ENCODE measurements around the gene MARCHF10.
A peak's percentile ranks its signal among the peaks of the same experiment; 100 is the strongest.

The MARCHF10 gene

DNA sequence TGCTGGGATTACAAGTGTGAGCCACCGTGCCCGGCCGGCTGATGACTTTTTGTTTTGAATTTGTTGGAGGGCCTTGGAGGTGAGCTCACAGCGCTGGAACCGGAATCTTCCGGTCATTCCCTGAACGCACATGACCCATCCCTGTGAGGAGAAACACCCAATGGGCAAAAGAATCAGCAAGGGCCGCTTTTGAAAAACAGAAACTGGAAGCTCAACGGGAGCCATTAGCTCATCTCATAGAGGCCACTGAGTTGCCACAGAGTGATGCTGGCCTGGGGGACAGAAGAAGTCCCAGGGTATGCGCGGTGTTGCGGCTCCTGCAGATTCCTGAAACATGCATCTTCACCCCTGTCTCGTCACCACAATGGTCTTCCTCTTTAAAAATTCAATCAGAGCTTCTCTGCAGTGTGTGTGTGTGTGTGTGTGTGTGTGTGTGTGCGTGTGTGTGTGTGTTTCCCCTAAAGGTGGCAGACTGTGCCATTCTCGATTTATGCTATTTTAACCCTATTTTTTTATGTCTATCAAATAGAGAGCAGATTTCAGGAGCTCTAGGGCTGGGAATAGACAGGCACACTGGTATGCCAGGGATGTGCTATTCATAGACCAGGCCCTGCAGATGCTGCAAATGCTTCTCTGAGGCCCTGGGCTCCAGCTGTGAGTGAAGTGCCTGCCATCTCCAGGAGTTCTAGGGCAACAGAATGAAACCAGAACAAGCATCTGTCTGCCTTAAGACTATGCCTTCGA, 68.3 kb downstream of the MARCHF10 start:
- DNase-seq (ENCODE audit: low spot score), result no peak

DNA sequence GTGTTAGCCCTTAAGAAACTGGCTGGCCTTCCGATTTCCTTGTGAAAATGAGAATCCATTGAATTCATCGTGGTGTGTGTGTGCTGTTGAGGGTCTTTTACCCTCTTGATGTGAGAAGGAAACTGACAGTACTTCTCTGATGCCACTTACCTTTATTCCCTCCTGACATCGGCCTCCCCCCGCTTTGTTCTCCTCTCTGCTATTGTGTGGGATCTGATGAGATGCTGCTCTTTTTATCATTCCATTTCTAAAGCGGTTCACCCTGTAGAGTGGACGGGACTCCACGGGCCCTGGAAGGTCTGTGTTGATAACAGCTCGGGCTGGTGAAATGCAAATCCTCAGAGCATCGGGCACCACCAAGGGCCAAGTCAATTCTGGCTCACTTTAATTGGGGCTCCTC, 69.8 kb downstream of the MARCHF10 start:
- no peak for DNase-seq (ENCODE audit: low spot score)
- H3K27me3 Mint-ChIP-seq (ENCODE audit: low read depth), result peaks cover 23% of the 10 kb centered on the region
- H3K4me3 Mint-ChIP-seq, result no peak overlapping the region
- H3K4me1 Mint-ChIP-seq (ENCODE audit: low read depth), result no peaks in the 10 kb centered on the region
- H3K27ac Mint-ChIP-seq, result no peak overlapping the region
- H3K36me3 Mint-ChIP-seq (ENCODE audit: low read depth), result no peaks in the 10 kb centered on the region
- H3K9me3 Mint-ChIP-seq, result no peaks in the 10 kb centered on the region

More for the DNA sequence above, 68.3 kb downstream of the MARCHF10 start:
- no peaks in the 10 kb centered on the region for H3K9me3 Mint-ChIP-seq
- no peaks in the 10 kb centered on the region for H3K4me1 Mint-ChIP-seq (ENCODE audit: low read depth)
- no peaks in the 10 kb centered on the region for H3K36me3 Mint-ChIP-seq (ENCODE audit: low read depth)
- peaks cover 17% of the 10 kb centered on the region for H3K27me3 Mint-ChIP-seq (ENCODE audit: low read depth)
- no peak overlapping the region for H3K27ac Mint-ChIP-seq
- H3K4me3 Mint-ChIP-seq, result no peak overlapping the region

DNA sequence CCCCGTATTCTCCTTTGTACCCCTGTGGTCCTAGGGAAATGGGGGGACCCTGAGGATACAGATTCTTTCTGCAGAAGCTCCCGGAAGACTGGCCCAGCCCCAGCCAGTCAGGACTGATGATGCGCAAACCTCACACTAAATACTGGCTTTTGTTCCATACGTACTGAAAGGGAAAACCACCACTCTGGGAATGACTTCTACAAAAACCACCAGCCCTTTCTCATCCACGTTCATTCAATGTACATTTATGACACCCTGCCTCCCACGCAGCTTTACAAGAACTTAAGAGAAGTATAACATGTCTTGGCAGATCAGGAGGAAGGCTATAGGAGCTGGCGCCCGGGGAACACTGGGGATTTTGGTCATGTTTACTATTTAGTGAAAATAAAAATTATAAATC, 70.6 kb downstream of the MARCHF10 start:
- no peaks in the 10 kb centered on the region for H3K9me3 Mint-ChIP-seq
- H3K27ac Mint-ChIP-seq, result no peak overlapping the region
- no peaks in the 10 kb centered on the region for H3K4me1 Mint-ChIP-seq (ENCODE audit: low read depth)
- H3K36me3 Mint-ChIP-seq (ENCODE audit: low read depth), result no peaks in the 10 kb centered on the region
- peaks cover 23% of the 10 kb centered on the region for H3K27me3 Mint-ChIP-seq (ENCODE audit: low read depth)
- peak; percentile 40 for DNase-seq (ENCODE audit: low spot score)
- no peak overlapping the region for H3K4me3 Mint-ChIP-seq

DNA sequence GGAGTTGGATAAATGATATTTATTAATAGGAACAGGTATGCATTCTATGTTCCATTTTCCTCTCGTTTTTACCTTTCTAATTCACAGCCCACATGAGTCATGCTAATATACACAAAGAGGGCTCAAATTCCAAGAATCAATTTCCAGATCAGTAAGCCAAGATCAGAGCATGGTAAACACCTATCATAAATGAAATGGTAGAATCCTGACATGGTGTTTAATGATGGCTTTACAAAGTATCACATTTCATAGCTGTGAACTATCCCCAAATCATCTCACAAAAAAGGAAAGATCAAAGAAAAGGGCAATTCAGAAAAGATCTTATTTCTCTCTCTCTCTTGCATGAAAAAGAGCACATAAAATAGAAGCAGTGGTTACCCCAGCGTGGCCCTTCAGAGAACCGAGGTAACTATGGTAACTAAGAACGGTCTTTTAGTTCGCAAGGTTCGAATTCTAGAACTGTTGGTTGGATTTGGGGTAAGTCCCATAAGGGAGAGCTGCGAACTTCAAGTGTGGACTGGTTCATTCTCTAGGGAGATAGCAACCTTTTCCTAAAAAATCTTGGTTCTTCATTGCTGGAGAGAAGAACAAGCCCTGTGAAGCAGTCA, 73.0 kb downstream of the MARCHF10 start:
- Mint-ChIP-seq H3K4me1 (ENCODE audit: low read depth) (no peaks in the 10 kb centered on the region), H3K36me3 (ENCODE audit: low read depth) (no peaks in the 10 kb centered on the region), H3K9me3 (no peaks in the 10 kb centered on the region), H3K27me3 (ENCODE audit: low read depth) (peaks cover 28% of the 10 kb centered on the region), H3K27ac (no peak overlapping the region), H3K4me3 (no peak overlapping the region)
- no peak for DNase-seq (ENCODE audit: low spot score)

DNA sequence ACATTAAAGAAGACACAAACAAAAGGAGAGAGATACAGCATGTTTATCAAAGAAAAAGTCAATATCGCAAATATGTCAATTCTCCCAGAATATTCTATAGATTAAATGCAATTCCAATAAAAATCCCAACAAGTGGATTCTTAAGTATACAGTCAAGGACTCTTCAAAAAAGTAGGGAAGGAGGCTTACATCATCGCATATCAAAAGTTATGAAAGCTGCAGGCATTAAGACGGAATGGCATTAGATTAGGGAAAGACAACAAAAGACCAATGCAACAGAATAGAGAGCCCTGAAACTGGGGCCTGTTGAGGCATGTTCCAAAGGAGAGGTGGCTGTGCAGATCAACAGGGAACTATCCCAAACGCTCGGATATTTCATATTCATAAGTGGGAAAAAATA, 76.0 kb downstream of the MARCHF10 start:
- H3K36me3 Mint-ChIP-seq (ENCODE audit: low read depth), result no peaks in the 10 kb centered on the region

DNA sequence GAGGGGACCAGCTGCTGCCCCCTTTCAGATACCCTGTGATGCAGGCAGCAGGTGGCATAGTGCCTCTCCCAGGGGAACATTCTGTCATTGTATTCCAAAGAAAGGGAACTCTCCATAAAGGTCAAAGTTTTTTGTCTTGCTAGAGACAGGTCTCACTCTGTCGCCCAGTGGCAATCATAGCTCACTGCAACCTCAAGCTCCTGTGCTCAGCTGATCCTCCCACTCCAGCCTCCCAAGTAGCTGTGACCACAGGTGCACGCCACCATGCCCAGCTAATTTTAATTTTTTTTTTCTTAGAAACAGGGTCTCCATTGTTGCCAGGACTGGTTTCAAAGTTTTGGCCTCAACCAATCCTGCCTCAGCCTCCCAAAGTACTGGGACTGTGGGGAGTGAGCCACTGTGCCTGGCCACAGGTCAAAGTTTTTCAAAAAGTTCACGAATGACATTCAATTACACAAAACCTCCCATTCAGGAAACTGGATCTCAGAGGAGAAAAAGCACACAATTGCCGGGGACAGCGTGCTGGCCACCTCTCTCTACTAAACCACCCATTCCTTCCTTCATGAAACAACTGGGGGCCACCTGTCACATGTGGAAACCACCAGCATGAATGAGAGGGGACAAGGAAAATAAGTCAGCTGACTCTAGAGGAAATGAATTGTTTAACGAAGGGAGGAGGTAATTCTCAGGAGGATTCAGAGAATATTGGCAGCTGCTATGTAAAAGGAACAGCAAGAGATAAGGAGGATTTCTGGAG, 80.0 kb downstream of the MARCHF10 start:
- Mint-ChIP-seq H3K4me1 (ENCODE audit: low read depth) (peaks cover 15% of the 10 kb centered on the region), H3K27ac (no peak overlapping the region), H3K27me3 (ENCODE audit: low read depth) (peaks cover 60% of the 10 kb centered on the region), H3K36me3 (ENCODE audit: low read depth) (peaks cover 2% of the 10 kb centered on the region), H3K4me3 (no peak overlapping the region), H3K9me3 (no peaks in the 10 kb centered on the region)
- DNase-seq (ENCODE audit: low spot score), result no peak

More for the DNA sequence above, 76.0 kb downstream of the MARCHF10 start:
- Mint-ChIP-seq H3K27ac (no peak overlapping the region), H3K27me3 (ENCODE audit: low read depth) (peaks cover 40% of the 10 kb centered on the region), H3K9me3 (no peaks in the 10 kb centered on the region), H3K4me3 (no peak overlapping the region), H3K4me1 (ENCODE audit: low read depth) (no peaks in the 10 kb centered on the region)
- no peak for DNase-seq (ENCODE audit: low spot score)

DNA sequence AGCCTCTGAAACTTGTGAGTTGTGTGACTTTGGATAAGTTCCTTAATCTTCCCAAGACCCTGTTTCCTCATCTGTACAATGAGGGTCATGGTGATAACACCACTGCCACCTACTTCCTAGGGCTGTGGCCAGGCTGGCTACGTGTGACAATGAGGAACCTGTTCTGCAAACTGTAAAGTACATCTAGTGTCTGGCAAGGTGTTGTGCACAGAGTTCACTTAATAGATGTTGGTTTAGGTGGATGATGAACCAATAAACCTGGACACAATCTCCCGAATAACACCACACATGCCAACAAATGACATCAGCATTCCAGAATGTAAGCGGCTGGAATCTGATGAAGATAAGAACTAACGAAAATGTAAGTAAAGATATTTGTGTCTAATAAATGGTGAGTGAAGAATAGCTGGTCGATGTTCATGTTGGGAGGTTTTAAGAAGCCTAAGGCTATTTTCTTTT, 82.3 kb downstream of the MARCHF10 start:
- DNase-seq (ENCODE audit: low spot score), result no peak
- Mint-ChIP-seq H3K27ac (no peak overlapping the region), H3K4me1 (ENCODE audit: low read depth) (peaks cover 15% of the 10 kb centered on the region), H3K4me3 (no peak overlapping the region), H3K27me3 (ENCODE audit: low read depth) (peaks cover 66% of the 10 kb centered on the region), H3K36me3 (ENCODE audit: low read depth) (peaks cover 2% of the 10 kb centered on the region), H3K9me3 (no peaks in the 10 kb centered on the region)

DNA sequence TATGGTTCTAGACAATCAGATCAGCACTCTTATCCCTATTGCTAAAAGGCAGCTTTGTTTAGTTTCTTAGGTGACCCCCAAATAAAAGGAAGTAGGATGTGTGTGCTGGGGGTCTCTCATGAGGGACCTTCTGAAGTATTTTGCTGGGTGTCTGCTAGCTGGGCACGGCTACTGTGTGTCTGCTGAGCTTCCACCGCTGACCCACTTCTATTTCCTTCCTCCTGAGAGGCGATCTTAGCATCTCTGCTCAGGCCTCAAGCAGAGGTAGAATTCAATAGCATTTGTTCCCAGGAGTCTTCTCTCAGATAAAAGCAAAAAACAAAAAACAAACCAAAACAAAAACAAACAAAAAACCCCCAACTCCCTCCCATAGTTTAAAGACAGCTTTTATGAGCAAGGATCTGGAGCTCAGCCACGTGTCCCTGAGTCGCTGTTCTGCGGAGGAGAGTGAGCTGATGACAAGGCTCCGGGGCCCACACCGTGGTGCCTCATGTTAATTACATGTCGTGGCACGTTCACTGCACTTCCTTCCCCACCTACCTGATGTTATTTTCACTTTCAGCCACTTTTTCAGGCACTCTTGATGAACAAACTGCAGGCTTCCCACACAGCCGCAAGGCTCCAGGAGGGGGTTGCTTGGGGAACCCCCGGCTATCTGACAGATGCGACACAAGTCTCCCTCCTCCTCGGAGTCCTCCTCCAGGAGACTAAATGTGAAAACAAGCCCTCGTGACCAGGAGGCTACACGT, 83.5 kb downstream of the MARCHF10 start:
- H3K36me3 Mint-ChIP-seq (ENCODE audit: low read depth), result peaks cover 2% of the 10 kb centered on the region
- peak overlapping the region; percentile 77 for H3K27ac Mint-ChIP-seq
- peak; percentile 86 for DNase-seq (ENCODE audit: low spot score)
- H3K9me3 Mint-ChIP-seq, result no peaks in the 10 kb centered on the region
- H3K4me3 Mint-ChIP-seq, result peak overlapping the region; percentile 68
- peaks cover 15% of the 10 kb centered on the region for H3K4me1 Mint-ChIP-seq (ENCODE audit: low read depth)
- peaks cover 76% of the 10 kb centered on the region for H3K27me3 Mint-ChIP-seq (ENCODE audit: low read depth)

DNA sequence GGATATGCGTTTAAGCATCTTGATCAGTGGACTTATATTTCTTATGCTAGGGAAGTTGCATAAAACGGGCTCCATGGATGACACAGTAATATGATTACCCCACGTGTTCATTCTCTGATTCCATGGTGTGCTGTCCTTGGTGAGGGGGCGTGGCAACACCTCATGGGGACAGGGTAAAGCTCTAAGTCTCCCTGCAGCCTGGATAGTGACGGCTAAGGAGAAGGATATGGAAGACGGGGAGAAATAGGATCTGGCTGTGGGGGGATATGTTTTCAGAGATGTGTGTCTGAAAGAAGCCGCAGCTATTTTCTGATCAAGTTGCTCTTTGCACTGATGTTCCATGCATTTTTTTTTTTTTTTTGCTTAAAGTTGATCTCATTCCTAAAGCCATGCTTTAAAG, 84.3 kb downstream of the MARCHF10 start:
- Mint-ChIP-seq H3K4me3 (no peak overlapping the region), H3K9me3 (no peaks in the 10 kb centered on the region), H3K27ac (no peak overlapping the region), H3K4me1 (ENCODE audit: low read depth) (peaks cover 15% of the 10 kb centered on the region), H3K27me3 (ENCODE audit: low read depth) (peaks cover 79% of the 10 kb centered on the region), H3K36me3 (ENCODE audit: low read depth) (peaks cover 2% of the 10 kb centered on the region)
- no peak for DNase-seq (ENCODE audit: low spot score)

DNA sequence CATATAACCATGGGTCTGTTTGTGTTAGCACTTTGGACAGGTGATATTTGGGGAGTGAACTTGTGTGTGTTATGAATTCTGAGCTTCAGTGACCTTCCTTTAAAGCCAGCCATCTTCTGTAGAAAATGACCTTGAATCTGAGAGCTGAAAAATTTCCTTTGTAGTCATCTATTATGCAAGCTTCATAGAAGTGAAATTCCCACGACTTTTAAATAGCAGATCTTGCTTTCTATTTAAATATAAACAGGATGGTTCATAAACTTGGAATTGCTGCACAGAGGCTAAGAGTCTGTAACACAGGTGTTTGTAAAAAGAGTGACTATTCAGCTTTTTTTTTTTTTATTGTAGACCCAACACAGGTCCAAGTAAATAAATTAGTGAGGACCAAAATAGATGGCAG, 85.5 kb downstream of the MARCHF10 start:
- Mint-ChIP-seq H3K9me3 (no peaks in the 10 kb centered on the region), H3K4me1 (ENCODE audit: low read depth) (peaks cover 15% of the 10 kb centered on the region), H3K27ac (no peak overlapping the region), H3K27me3 (ENCODE audit: low read depth) (peaks cover 77% of the 10 kb centered on the region), H3K36me3 (ENCODE audit: low read depth) (peaks cover 2% of the 10 kb centered on the region), H3K4me3 (no peak overlapping the region)
- DNase-seq (ENCODE audit: low spot score), result no peak

DNA sequence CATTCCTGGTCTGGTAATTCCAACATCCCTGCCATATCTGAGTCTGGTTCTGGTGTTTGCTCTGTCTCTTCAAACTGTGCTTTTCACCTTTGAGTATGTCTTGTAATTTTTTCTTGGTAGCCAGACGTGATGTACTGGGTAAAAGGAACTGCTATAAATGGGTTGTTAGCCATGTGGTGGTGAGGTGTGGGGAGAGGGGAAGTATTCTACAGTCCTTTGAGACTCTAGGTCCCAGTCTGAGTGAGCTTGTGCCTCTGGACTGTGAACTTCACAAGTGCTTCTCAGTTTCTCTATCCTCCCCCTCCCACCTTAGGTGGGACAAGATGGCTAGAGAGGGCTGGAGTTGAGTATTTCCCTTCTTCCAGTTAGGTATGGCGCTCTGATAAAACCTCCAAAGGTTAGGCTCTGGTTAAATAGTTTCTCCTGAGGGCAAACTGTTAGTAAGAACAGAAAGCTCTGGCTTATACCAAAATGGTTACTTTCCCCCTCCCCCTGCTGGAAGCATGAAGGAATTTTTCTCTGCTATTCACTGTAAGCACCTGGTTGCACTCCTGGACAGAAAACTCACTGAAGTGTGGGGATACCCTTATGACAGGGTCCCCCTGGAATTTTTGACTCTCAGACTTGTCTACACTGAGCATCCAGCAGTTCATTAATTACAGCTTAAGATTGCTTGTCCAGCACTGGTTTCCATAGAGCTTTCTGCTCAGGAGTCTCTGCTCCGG, 87.8 kb downstream of the MARCHF10 start:
- peaks cover 2% of the 10 kb centered on the region for H3K36me3 Mint-ChIP-seq (ENCODE audit: low read depth)
- peaks cover 59% of the 10 kb centered on the region for H3K27me3 Mint-ChIP-seq (ENCODE audit: low read depth)
- peaks cover 15% of the 10 kb centered on the region for H3K4me1 Mint-ChIP-seq (ENCODE audit: low read depth)
- no peak overlapping the region for H3K4me3 Mint-ChIP-seq
- DNase-seq (ENCODE audit: low spot score), result no peak
- no peaks in the 10 kb centered on the region for H3K9me3 Mint-ChIP-seq
- no peak overlapping the region for H3K27ac Mint-ChIP-seq

DNA sequence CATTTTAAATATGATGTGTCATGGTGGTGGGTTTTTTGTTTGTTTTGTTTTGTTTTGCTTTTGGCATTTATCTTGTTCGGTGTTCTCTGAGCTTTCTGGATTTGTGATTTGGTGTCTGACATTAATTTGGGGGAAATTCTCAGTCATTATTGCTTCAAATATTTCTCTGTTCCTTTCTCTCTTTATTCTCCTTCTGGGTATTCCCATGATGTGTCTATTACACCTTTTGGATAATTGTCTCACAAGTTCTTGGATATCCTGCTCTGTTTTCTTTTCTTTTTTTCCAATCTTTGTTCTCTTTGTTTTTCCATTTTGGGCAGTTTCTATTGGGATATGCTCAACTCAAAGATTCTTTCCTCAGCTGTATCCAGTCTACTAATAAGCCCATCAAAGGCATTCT, 88.5 kb downstream of the MARCHF10 start:
- H3K27ac Mint-ChIP-seq, result no peak overlapping the region
- peaks cover 54% of the 10 kb centered on the region for H3K27me3 Mint-ChIP-seq (ENCODE audit: low read depth)
- peaks cover under 1% of the 10 kb centered on the region for H3K36me3 Mint-ChIP-seq (ENCODE audit: low read depth)
- H3K4me1 Mint-ChIP-seq (ENCODE audit: low read depth), result peaks cover 9% of the 10 kb centered on the region
- no peak for DNase-seq (ENCODE audit: low spot score)
- H3K4me3 Mint-ChIP-seq, result no peak overlapping the region
- H3K9me3 Mint-ChIP-seq, result no peaks in the 10 kb centered on the region

DNA sequence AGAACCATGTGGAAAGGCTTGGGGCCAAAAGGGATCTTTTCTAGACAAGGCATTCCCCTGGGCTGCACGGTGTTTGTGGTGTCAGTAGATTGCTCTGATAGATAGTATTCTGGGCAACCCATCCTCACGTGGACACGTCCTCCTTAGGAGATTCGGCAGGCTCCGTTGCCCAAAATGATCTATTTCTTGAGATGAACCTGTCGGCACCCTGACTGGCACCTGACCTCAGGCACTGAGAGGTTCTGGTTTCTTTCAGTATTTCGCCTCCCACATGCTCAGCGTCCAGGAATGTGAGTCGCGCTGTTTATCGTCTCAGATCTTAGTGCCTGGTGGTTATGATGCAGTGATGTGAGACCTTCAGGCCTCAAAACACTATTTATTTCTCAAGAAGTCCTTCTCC, 89.7 kb downstream of the MARCHF10 start:
- no peak overlapping the region for H3K27ac Mint-ChIP-seq
- H3K27me3 Mint-ChIP-seq (ENCODE audit: low read depth), result peaks cover 45% of the 10 kb centered on the region
- no peaks in the 10 kb centered on the region for H3K9me3 Mint-ChIP-seq
- H3K4me1 Mint-ChIP-seq (ENCODE audit: low read depth), result no peaks in the 10 kb centered on the region
- DNase-seq (ENCODE audit: low spot score), result peak; percentile 57
- no peaks in the 10 kb centered on the region for H3K36me3 Mint-ChIP-seq (ENCODE audit: low read depth)
- H3K4me3 Mint-ChIP-seq, result no peak overlapping the region

Data from T-helper 2 cell treated with Interferon-gamma antibody and Interleukin-4, amounts not matched to agents 5 μg/mL and 100 μg/mL, for 36 hours (primary cell).